Activated CD8-positive, alpha-beta memory T cell treated with anti-CD3 and anti-CD28 coated beads, Interleukin-2, amount 50 U/mL, for 48 hours (primary cell): ENCODE data around the gene NETO2.
"Not testable (repeated sequence)": the region's sequence is repeated elsewhere in the genome, so short reads cannot be mapped to it uniquely, and the experiment has no call there.

Experiments
- DNase-seq: peaks from one replicate; pipeline ENCODE4 v3.0.0-alpha.2; 2020

NETO2 gene

GRCh38 chr16:47134550-47134949 is 9.2 kb downstream of the NETO2 start:
- no peak for DNase-seq

GRCh38 chr16:47132308-47132707 is 11.4 kb downstream of the NETO2 start:
- DNase-seq: no peak

GRCh38 chr16:47129755-47130435 is 13.8 kb downstream of the NETO2 start:
- no peak for DNase-seq

GRCh38 chr16:47127541-47127940 is 16.2 kb downstream of the NETO2 start:
- no peak for DNase-seq

DNA sequence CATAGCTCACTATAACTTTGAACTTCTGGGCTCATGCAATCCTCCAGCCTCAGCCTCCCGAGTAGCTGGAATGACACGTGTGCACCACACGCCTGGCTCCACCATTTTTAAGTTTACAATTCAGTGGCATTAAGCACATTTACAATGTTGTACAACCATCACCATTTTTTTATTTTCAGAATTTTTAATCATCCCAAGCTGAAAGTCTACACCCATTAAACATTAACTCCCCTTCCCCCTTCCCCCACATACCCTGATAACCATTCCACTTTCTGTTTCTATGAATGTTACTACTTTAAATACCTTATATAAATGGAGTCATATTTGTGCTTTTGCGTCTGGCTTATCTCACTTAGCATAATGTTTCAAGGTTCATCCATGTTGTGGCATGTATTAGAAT is 18.0 kb downstream of the NETO2 start:
- DNase-seq: no peak

GRCh38 chr16:47113130-47113529 is 30.6 kb downstream of the NETO2 start:
- no peak for DNase-seq

DNA sequence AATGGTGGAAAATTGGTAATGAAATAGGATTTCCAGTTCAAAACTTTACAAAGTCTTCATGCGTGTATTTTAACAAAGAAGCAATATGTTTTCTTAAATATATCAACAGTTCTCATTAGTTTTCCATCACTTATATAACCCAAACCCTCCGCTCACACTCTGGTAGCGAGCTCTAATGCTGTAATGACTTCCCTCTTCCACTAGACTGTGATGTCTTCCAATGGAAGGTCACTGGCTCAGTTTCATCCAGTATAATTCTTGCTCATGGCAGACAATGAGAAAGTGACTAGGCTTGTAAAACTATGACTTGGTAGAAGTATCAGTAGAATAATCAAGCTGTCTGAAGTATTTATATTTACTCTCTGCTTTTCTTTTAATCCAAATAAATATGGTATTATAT is 32.8 kb downstream of the NETO2 start:
- no peak for DNase-seq

DNA sequence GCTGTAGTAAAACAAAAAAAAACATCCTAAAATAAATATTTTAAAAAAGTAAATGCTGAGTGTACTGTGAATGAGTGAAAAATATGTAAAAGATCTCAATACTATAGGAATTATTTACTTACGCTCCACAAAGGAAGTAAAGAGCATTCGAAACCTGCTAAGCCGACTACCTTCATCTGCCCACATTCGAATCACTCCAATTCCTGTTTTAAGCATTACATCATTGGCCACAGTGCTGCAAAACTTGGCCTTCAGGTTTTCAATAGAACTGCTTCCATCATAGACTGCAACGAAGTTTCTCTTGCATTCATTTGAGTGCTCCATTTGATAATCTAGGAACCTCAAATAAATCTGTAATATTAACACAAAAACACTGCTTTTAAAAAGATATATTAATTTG is 34.4 kb downstream of the NETO2 start:
- no peak for DNase-seq

- not testable (repeated sequence) for DNase-seq
Observed at GRCh38 chr16:47102921-47103320, 40.8 kb downstream of the NETO2 start.

DNA sequence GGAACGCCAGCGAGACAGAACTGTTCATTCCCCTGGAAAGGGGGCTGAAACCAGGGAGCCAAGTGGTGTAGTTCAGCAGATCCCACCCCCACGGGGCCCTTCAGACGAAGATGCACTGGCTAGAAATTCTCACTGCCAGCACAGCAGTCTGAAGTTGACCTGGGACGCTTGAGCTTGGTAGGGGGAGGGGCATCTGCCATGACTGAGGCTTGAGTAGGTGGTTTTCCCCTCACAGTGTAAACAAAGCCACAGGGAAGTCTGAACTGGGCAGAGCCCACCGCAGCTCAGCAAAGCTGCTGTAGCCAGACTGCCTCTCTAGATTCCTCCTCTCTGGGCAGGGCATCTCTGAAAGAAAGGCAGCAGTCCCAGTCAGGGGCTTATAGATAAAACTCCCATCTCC is 46.6 kb downstream of the NETO2 start:
- not testable (repeated sequence) for DNase-seq

GRCh38 chr16:47096297-47096696 is 47.4 kb downstream of the NETO2 start:
- no peak for DNase-seq

DNA sequence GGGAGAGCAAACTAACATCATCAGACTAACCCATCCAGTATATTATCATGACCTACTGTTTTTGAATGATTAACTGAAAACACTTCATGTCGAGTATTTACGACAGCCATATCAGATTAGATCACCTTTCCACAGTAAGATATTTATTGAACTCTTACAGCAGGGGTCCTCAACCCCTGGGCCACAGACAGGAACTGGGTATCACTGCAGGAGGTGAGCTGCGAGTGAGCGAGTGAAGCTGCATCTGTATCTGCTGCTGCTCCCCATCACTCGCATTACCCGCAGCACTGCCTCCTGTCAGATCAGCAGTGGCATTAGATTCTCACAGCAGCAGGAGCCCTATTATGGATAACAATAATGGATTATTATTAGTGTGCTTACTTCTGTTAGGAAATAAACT is 59.5 kb downstream of the NETO2 start:
- no peak for DNase-seq

- DNase-seq: no peak
Observed at GRCh38 chr16:47082099-47082865, 61.5 kb downstream of the NETO2 start.

GRCh38 chr16:47081115-47081514 is 62.6 kb downstream of the NETO2 start:
- no peak for DNase-seq

- no peak for DNase-seq
Observed at GRCh38 chr16:47079860-47080259, 63.9 kb downstream of the NETO2 start.

DNA sequence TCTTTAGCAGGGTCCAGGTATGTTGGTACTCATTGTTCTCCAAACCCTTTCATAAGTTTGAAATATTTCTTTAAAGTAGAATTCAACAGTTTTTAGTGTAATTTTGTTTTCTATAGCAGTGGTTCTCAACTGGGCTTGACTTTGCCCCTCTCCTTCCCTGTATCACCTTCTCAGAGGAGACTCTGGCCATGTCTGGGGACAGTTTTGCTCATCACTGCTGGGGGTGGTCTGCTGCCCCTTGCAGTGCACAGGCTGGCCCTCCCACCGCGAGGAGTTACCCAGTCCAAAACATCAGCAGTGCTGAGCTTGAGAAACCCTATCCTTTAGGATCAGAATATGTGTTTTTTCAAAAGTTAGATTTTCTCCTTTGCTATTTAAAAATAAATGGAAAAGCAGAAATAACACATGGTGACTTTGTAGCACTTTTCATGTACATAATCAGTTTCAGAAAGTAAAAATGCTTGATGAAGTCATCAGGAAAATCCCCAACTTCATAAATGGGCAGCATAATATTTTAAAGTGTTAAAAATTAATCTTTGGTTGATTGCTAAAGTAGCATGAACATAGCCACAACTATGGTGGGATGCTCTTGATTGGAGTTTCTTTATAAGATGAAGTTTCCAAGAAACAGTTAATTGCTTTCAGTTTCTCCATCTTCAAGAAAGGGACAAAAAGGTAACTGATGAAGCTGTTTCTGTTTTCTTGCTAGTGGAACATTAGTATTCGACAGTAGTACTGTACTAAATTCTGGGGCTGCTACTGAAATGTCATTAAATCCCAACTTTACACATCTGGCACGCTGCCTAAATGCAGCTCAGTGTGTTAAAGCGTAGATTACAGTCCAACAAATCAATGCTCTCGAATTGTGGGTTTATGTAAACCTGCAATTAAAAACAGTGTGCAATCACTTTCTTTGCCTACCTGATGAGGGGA is 70.3 kb downstream of the NETO2 start:
- DNase-seq: no peak

DNA sequence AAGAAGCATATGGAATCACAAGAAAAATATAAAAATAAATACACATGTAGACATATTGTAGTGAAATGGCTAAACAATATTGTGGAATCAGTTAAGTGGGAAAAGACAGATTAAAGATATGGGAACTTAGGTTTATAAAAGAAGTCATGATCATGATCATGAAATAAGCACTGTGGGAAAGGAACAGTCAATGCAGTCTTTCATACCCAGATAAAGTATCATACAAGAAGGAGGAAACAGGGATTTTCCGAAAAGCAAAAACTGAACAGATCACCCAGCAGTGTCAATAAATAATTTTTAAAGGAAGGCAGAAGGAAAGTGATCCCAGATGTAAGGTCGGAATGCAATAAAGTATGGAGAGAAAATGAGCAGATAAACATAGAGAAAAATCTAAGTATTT is 71.6 kb downstream of the NETO2 start:
- no peak for DNase-seq

DNA sequence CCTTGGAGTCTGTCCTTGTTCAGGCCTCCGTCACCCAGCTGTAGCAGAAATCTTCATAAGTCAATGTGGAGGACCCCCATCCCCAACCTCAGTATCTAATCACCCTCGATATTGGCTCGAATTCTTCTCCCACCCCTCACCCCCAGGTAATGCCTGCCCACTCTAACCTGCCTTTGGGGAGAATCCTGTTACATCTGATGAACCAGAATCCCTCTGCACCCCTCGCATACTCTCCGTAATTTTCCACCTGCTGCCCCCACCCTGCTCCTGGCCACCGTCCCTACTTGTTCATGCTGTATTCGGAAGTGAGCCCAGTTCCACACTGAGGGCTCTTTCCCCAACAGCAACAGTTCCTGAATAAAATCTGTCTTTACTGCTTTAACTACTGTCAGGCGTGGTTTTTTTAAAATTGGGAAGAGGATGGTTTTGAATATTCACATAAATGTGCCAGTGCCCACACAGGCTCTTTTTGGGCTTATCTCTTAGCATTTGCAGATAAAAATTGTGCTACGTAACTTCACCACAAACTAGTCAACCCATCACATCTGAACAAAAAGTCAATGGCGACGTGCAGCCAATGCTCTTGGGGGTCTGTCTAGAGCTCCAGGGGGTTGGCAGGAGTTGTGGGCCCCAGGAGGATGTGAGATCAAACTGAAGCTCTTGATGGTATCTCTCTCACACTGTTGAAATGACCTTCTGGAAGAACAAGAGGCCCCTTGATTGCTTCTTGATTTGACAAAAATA is 73.7 kb downstream of the NETO2 start:
- no peak for DNase-seq

GRCh38 chr16:47069313-47069712 is 74.4 kb downstream of the NETO2 start:
- DNase-seq: no peak

GRCh38 chr16:47067203-47067602 is 76.5 kb downstream of the NETO2 start:
- no peak for DNase-seq

- DNase-seq: no peak
Observed at GRCh38 chr16:47065766-47066688, 77.7 kb downstream of the NETO2 start.

DNA sequence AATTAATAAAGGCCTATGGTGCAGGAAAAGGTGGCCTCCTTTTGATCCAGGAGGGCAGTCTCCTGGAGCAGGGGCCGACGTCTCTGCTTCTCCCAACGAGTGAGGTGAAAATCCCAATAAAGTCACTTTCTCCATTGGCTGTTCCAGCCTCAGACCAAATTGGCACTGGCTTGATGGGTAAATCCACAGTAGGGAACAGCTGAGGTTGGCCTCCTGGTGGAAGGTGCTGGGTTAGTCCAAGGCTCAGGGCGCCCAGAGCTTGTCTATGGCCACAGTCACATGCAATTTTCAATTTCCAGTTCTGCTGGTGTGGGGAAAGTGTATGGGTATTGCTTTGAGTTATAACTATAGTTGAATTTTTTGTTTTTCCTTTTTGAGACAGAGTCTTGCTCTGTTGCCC is 79.0 kb downstream of the NETO2 start:
- peak; percentile 12 for DNase-seq
